HK-2 (cell line): ENCODE results near the gene CYB561D2.

ENCODE experiments used
- DNase-seq: peaks from one replicate; pipeline ENCODE4 v3.0.0-alpha.2; 2018; ENCODE audit not compliant: unreplicated experiment

CYB561D2 gene

GRCh38 chr3:50323614-50324199, 27.0 kb upstream of the CYB561D2 start:
- no peak for DNase-seq

GRCh38 chr3:50324351-50325112, 26.1 kb upstream of the CYB561D2 start:
- peak; percentile 59 for DNase-seq

- DNase-seq, result no peak
These were observed 25.6 kb upstream of the CYB561D2 start for GRCh38 chr3:50325113-50325480.

GRCh38 chr3:50325497-50326181, 25.0 kb upstream of the CYB561D2 start:
- DNase-seq, result no peak

GRCh38 chr3:50326182-50326541, 24.5 kb upstream of the CYB561D2 start:
- DNase-seq, result no peak

GRCh38 chr3:50327129-50327528, 23.5 kb upstream of the CYB561D2 start:
- no peak for DNase-seq

GRCh38 chr3:50327943-50328691, 22.5 kb upstream of the CYB561D2 start, which contains the start of gene TUSC2:
TUSC2 (minus strand) TSS chr3:50328223; CDS start chr3:50328099, 124 bp downstream.
- DNase-seq, result peak; percentile 93

- DNase-seq, result no peak
These were observed 20.3 kb upstream of the CYB561D2 start for GRCh38 chr3:50330330-50330729.

- no peak for DNase-seq
These were observed 19.2 kb upstream of the CYB561D2 start for GRCh38 chr3:50331364-50331907.

- no peak for DNase-seq
These were observed 16.8 kb upstream of the CYB561D2 start for GRCh38 chr3:50333744-50334328.

- no peak for DNase-seq
These were observed 16.2 kb upstream of the CYB561D2 start for GRCh38 chr3:50334339-50335075.

- DNase-seq, result no peak
These were observed 14.0 kb upstream of the CYB561D2 start for GRCh38 chr3:50336452-50337174.

- DNase-seq, result peak; percentile 96
These were observed 13.3 kb upstream of the CYB561D2 start for GRCh38 chr3:50337175-50337861.

- DNase-seq, result no peak
These were observed 11.7 kb upstream of the CYB561D2 start for GRCh38 chr3:50338965-50339364.

GRCh38 chr3:50339485-50340146, 11.0 kb upstream of the CYB561D2 start:
- no peak for DNase-seq

GRCh38 chr3:50340147-50340447, 10.6 kb upstream of the CYB561D2 start:
- DNase-seq, result no peak

GRCh38 chr3:50340448-50341329, 10.0 kb upstream of the CYB561D2 start, which contains the start of gene RASSF1:
RASSF1 (minus strand) TSS chr3:50340836; CDS start chr3:50340805, 31 bp downstream.
- DNase-seq, result no peak

GRCh38 chr3:50341537-50341936, 9.1 kb upstream of the CYB561D2 start:
- DNase-seq, result no peak
